HG02981 (cell line): ENCODE measurements around the gene LGR4.
A peak's percentile ranks its signal among the peaks of the same experiment; 100 is the strongest.

ENCODE experiments used
- ATAC-seq: cut with Tn5 transposase; IDR thresholded peaks from one replicate; pipeline ENCODE4 v1.9.1; 2021; ENCODE audit warnings: mild to moderate bottlenecking, moderate library complexity; ENCODE audit not compliant: unreplicated experiment

LGR4 gene

DNA sequence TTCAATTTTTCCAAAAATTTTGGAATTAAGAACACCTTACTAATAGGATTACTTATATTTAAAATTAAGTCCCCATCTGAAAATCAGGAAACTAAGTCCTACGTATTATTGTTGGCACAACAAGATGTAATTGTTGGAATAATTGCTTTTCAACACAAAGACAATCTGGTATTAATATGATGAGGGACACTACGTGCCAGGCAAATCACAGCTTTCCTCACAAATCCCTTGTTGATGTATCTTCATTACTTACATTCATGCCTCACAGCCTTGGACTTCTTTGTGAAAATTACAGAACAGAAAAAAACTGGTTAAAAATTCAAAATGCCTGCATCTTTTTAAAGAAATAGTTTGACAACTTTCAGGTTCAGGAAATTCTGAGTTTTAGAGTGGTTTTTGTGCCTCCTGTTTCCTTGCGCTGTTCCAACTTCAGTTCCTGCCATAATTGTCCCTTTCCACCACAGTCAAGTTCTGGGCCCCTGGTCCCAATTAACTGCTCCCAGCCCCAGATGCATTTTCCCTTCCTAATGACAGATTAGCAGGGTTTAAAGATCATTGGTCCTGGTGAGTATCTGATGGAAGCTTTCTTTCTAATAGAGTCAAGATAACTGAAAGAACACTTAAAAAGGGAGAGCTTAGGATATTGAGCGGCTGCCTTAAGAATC lies 86.3 kb downstream of the LGR4 start:
- ATAC-seq: no peak

GRCh38 chr11:27385245-27385644 lies 87.3 kb downstream of the LGR4 start:
- no peak for ATAC-seq

GRCh38 chr11:27384227-27384626 lies 88.4 kb downstream of the LGR4 start:
- ATAC-seq: no peak

- ATAC-seq: no peak
Measured at GRCh38 chr11:27383645-27384044, 88.9 kb downstream of the LGR4 start.

- no peak for ATAC-seq
Measured at GRCh38 chr11:27381238-27381666, 91.3 kb downstream of the LGR4 start.

DNA sequence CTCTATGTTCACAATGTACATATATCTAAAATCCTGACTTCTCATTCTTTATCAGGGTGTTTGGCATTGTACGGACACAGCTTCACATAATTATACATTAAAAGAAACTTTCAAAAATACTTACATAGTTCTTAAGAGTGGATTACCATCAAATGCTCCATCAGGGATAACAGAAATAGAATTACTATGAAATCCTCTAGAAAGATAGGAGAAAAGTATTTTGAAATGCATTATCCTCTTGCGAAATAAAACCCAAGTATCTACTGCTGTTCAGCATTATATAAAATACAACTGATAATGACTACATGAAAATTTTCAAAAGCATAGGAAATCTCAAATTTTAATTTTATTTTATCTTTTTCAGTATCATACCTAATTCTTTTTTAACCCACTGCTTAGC lies 91.8 kb downstream of the LGR4 start:
- ATAC-seq: no peak

- no peak for ATAC-seq
Measured at GRCh38 chr11:27379449-27379848, 93.1 kb downstream of the LGR4 start.

DNA sequence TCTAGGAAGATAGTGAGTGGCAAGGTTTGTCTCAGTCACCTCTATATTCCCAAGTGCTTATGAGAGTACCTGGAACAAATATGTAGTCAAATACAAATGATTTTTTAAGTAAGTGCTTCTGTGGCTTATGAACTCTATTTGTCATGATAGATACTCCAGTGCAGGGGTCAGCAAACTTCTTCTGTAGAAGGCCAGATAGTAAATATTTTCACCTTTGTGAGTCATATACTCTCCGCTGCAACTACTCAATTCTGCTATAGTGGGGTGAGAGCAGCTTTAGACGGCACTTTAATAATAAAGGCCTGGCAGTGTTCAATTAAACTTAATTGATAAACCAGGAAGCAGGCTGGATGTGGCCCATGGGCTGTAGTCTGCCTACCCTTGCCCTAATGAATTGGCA lies 97.2 kb downstream of the LGR4 start:
- ATAC-seq: no peak

DNA sequence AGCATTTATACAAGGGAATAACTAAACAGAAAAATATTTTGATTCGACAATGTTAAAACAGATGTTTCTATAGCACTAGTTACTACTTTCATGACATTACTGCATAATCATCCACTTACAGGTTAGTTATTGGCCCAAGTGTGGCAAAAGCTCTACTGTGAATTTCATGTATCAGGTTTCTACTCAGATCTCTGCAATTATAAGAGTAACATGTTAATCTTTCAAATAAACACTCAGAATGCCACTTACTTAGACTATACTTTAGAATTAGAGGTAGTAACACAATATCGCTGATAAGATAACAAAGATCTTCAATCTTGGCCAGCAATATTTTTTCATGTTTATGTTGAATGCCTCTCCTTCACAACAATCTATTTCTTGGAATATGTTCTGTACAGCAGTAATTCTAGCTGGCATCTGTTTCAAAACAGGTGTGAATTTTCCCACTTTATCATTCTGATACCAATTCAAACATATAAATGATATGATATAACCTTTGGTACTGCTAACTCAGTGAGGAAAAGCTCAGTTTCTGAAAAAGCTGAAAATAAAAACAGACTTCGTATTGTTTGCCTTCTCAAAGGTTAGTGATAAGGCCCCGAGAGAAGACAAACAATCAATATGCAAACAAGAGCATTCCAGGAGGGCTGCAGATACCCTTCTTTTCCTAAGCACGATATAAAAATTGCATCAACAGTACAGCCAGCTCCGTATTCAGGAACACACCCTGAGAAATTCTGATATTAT lies 98.6 kb downstream of the LGR4 start:
- no peak for ATAC-seq

- no peak for ATAC-seq
Measured at GRCh38 chr11:27373392-27373791, 99.2 kb downstream of the LGR4 start.

DNA sequence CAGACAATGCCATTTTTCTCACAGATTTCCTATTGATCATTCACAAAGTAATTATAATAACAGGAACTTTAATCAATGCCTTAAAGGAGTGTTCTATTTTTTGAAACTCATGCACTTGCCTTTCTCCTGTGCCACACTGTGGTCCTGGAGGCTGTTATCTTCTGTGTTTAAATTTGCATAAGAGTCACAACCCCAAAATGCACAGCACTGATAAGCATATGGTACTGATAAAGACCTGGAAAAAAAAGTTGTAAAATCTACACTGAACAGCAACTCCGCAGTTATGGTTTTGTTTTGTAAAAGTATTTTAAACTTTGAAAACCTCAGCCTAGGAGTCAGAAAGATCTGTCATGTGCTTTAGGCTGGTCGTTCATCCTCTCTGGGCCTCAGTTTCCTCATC lies 100.4 kb downstream of the LGR4 start:
- ATAC-seq: no peak

DNA sequence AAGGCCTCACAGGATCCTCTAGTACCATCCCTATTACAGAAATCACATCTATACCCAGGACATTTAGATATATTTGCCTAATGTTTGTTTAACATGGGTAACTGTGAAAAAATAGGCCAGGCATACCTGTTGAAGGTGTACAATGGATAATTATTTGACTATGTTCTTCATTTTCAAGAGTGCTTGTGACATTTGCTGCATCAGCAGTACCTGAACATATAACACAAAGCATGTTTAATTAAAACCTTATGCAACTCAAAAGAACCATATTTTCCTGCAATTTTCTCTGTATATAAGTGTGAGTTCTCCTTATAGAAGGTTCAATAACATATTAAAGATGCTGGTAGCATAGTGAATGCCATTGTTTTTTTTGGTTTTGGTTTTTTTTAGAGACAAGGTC lies 101.1 kb downstream of the LGR4 start:
- ATAC-seq: no peak

DNA sequence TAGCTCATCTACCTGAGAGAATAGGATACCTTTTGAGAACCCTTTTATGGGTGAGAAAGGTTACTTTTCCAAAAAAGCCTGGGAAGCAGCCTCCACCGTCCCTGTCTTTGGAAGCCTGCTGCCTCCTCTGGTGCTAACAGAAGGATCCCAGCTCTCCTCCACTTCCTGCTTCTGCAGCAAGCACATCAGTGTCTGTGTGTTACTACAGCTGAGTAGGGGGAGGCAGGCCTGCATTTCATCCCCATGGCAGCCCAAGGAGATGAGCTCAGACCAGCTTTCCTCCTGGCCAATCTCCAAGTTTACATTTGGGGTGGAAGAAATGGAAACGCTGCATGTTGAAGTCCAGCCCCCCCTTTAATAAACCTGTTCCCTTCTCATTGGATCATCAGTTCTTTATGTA lies 102.2 kb downstream of the LGR4 start:
- ATAC-seq: no peak

GRCh38 chr11:27367881-27368280 lies 104.7 kb downstream of the LGR4 start:
- no peak for ATAC-seq

- ATAC-seq: no peak
Measured at GRCh38 chr11:27363576-27364117, 108.9 kb downstream of the LGR4 start.

DNA sequence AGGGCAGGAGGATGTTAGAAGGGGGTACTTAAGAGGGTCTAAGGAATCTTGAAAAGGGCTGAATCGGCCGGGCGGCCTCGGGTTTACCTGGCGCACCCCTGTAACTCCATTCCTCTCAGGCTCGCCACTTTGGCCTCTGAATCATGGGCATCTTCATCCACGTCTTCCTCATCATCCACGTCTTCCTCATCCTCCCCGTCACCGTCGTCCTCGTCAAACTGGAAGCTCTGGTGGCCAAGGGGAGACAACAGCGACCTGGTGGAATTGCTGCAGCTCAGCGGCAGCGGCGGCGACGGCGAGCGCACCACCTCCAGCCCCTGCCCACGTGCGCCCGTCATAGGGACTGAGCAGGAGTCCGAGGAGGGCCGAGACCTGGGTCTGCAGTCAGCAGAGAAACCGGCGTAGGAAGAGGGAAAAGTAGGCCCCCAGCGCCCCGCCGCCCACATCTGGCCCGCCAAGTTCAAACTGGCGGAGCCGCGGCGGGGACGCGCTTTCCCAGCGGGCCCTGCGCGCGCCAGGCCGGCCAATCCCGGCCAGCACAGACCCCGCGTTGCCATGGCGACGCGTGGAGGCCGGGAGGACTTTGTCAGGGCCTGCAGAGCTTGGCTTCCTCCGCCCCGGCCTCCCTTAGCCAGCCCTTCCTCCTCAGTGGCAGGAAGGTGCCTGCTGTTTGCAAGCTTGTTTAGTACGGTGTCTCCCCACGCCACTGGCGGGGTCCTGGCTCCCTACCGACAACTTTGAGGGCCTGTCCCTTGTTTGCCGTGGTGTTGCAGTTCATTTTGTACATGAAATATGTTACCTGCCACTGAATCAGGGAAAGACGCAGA lies 109.6 kb downstream of the LGR4 start, which contains the start of gene CCDC34:
CCDC34 (minus strand) TSS at position 467 of the 827 bp plus-strand sequence; CDS start at position 446, 21 bp downstream.
- peak; percentile 99 for ATAC-seq

GRCh38 chr11:27361649-27362431 lies 110.8 kb downstream of the LGR4 start:
- no peak for ATAC-seq

DNA sequence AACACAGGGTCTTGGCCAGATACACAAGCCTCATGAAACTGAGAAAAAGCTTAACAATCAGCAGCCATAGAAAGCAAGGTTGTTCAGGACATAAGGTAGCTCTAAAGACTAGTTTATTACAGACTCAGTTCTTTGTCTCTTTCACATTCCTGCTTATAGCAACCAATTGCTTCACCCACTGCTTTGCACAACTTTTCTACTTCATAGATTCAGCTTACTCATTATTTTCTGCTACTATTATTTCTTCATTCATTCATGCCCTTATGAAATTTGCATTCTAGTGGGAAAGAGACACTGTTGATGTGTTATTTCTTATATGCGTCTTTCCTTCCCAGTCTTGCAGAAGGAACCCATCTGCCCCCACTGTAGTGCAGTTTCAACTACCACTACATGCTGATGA lies 114.3 kb downstream of the LGR4 start:
- no peak for ATAC-seq

DNA sequence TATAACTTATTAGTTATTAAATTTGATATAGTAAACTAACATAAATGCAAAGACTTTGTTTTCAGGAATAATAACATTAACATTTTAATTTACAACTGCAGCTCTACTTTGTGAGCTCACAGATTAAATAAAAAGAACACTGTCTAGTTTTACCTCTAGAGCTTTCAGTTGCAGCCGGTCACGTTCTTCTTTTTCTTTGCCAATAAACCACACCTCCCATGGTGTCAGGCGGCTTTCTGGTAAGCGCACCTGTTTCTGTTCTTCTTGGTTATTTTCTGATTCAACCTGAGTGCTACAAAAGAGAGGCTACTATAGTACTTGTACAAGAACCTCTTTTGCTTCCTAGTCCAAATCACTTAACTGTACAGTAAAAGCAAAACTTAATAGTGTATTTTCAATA lies 115.3 kb downstream of the LGR4 start:
- no peak for ATAC-seq

DNA sequence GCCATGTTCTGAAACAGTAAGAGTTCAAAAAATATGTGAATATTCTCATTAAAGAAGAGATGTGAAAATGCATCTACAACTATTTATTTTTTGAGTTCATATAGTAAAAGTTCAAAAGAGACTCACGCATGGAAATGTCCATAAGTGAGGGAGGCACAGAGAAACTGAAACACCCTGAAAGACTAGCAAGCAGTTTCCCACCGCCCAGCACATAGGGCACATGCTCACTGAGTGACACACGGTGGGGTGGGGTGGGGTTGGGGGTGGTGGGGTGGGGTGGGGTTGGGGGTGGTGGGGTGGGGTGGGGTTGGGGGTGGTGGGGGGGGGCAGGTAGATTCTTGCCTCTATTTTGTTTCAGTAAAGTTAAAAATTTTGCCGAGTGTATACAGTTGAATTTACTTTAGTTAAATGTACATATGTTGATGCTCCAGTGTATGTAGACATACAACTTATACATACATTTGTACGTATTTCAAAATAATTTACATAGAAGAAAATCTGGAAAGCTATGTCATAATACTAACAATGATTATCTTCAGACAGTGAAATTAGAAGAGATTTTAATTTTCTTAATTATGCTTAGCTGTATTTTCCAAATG lies 115.9 kb downstream of the LGR4 start:
- no peak for ATAC-seq
